GM19395 (cell line): ENCODE data around the gene SNHG17.
"Not testable (repeated sequence)": the region's sequence is repeated elsewhere in the genome, so short reads cannot be mapped to it uniquely, and the experiment has no call there.

ENCODE experiments used
- ATAC-seq: cut with Tn5 transposase; IDR thresholded peaks from one replicate; pipeline ENCODE4 v1.9.1; 2021; ENCODE audit warnings: mild to moderate bottlenecking, moderate library complexity; ENCODE audit not compliant: unreplicated experiment

The SNHG17 gene

GRCh38 chr20:38447931-38448675 is 13.0 kb upstream of the SNHG17 start:
- no peak for ATAC-seq

- ATAC-seq = no peak
Measured at GRCh38 chr20:38447251-38447661, 12.1 kb upstream of the SNHG17 start.

GRCh38 chr20:38446441-38447209 is 11.5 kb upstream of the SNHG17 start:
- ATAC-seq = peak; percentile 87

GRCh38 chr20:38445901-38446425 is 10.8 kb upstream of the SNHG17 start:
- ATAC-seq = peak; percentile 14

GRCh38 chr20:38445381-38445796 is 10.3 kb upstream of the SNHG17 start:
- no peak for ATAC-seq

GRCh38 chr20:38441916-38442315 is 6.8 kb upstream of the SNHG17 start:
- ATAC-seq = no peak

GRCh38 chr20:38441110-38441509 is 6.0 kb upstream of the SNHG17 start:
- ATAC-seq = not testable (repeated sequence)

GRCh38 chr20:38437796-38438195 is 2.7 kb upstream of the SNHG17 start:
- ATAC-seq = no peak

- no peak for ATAC-seq
Measured at GRCh38 chr20:38435555-38435939, 419 bp upstream of the SNHG17 start.

GRCh38 chr20:38434301-38434741 is 807 bp downstream of the SNHG17 start:
- ATAC-seq = no peak

GRCh38 chr20:38433304-38433972 is 1.7 kb downstream of the SNHG17 start:
- ATAC-seq = no peak

GRCh38 chr20:38432870-38433269 is 2.3 kb downstream of the SNHG17 start:
- not testable (repeated sequence) for ATAC-seq

- no peak for ATAC-seq
Measured at GRCh38 chr20:38432292-38432691, 2.8 kb downstream of the SNHG17 start.

- no peak for ATAC-seq
Measured at GRCh38 chr20:38430679-38431325, 4.3 kb downstream of the SNHG17 start.

- no peak for ATAC-seq
Measured at GRCh38 chr20:38429301-38429700, 5.8 kb downstream of the SNHG17 start.

- ATAC-seq = no peak
Measured at GRCh38 chr20:38428800-38429199, 6.3 kb downstream of the SNHG17 start.

GRCh38 chr20:38427655-38428023 is 7.5 kb downstream of the SNHG17 start:
- ATAC-seq = no peak

GRCh38 chr20:38426006-38426897 is 8.9 kb downstream of the SNHG17 start:
- ATAC-seq = no peak

- no peak for ATAC-seq
Measured at GRCh38 chr20:38424401-38424800, 10.7 kb downstream of the SNHG17 start.

GRCh38 chr20:38423541-38423940 is 11.6 kb downstream of the SNHG17 start:
- ATAC-seq = no peak
